ENCODE results near the gene ANKRD6.

ANKRD6 gene

GRCh38 chr6:89434150-89434499, 1.2 kb downstream of the ANKRD6 start:
- no peak for TF ChIP-seq CTCF (conservative IDR thresholded peaks at IDR 0.05; ENCODE audit: low read depth, low read length)
- no peak overlapping the region for H3K4me3 ChIP-seq (ENCODE audit: low read depth, low read length)
- DNase-seq (ENCODE audit: low read depth), result no peak

GRCh38 chr6:89434954-89435353, 2.0 kb downstream of the ANKRD6 start:
- TF ChIP-seq CTCF (conservative IDR thresholded peaks at IDR 0.05; ENCODE audit: low read depth, low read length), result no peak
- no peak for DNase-seq (ENCODE audit: low read depth)
- H3K4me3 ChIP-seq (ENCODE audit: low read depth, low read length), result no peak overlapping the region

GRCh38 chr6:89436226-89436625, 3.3 kb downstream of the ANKRD6 start:
- H3K4me3 ChIP-seq (ENCODE audit: low read depth, low read length), result no peak overlapping the region
- peak; percentile 11 for DNase-seq (ENCODE audit: low read depth)
- TF ChIP-seq CTCF (conservative IDR thresholded peaks at IDR 0.05; ENCODE audit: low read depth, low read length), result no peak

GRCh38 chr6:89438248-89438647, 5.3 kb downstream of the ANKRD6 start:
- no peak for DNase-seq (ENCODE audit: low read depth)
- H3K4me3 ChIP-seq (ENCODE audit: low read depth, low read length), result no peak overlapping the region
- no peak for TF ChIP-seq CTCF (conservative IDR thresholded peaks at IDR 0.05; ENCODE audit: low read depth, low read length)

- no peak overlapping the region for H3K4me3 ChIP-seq (ENCODE audit: low read depth, low read length)
- no peak for DNase-seq (ENCODE audit: low read depth)
- no peak for TF ChIP-seq CTCF (conservative IDR thresholded peaks at IDR 0.05; ENCODE audit: low read depth, low read length)
Measured at GRCh38 chr6:89439014-89439413, 6.1 kb downstream of the ANKRD6 start.

GRCh38 chr6:89440200-89440599, 7.2 kb downstream of the ANKRD6 start:
- TF ChIP-seq CTCF (conservative IDR thresholded peaks at IDR 0.05; ENCODE audit: low read depth, low read length), result no peak
- no peak for DNase-seq (ENCODE audit: low read depth)
- H3K4me3 ChIP-seq (ENCODE audit: low read depth, low read length), result no peak overlapping the region

- TF ChIP-seq CTCF (conservative IDR thresholded peaks at IDR 0.05; ENCODE audit: low read depth, low read length), result no peak
- DNase-seq (ENCODE audit: low read depth), result no peak
- H3K4me3 ChIP-seq (ENCODE audit: low read depth, low read length), result no peak overlapping the region
Measured at GRCh38 chr6:89443658-89444057, 10.7 kb downstream of the ANKRD6 start.
